ENCODE measurements around the gene NTM.

GRCh38 chr11:131423688-131424087 is 53.3 kb downstream of the NTM start:
- TF ChIP-seq CTCF (IDR thresholded peaks at IDR 0.05; ENCODE audit: low read depth, low read length, poor library complexity, severe bottlenecking) (no peak), EZH2phosphoT487 (IDR thresholded peaks at IDR 0.05; ENCODE audit: borderline replicate concordance, low read length) (no peak)
